Measurements from ENCODE around the gene SACM1L.

- TF ChIP-seq EZH2 (IDR thresholded peaks at IDR 0.05; ENCODE audit: borderline replicate concordance) (no peak), CTCF (IDR thresholded peaks at IDR 0.05; ENCODE audit: poor library complexity) (peak; percentile 49)
Measured at GRCh38 chr3:45665101-45665572, 24.1 kb upstream of the SACM1L start.
